ENCODE measurements around the gene TMEM165.

GRCh38 chr4:55445921-55446577 lies 50.3 kb downstream of the TMEM165 start:
- TF ChIP-seq, protein P1, sequence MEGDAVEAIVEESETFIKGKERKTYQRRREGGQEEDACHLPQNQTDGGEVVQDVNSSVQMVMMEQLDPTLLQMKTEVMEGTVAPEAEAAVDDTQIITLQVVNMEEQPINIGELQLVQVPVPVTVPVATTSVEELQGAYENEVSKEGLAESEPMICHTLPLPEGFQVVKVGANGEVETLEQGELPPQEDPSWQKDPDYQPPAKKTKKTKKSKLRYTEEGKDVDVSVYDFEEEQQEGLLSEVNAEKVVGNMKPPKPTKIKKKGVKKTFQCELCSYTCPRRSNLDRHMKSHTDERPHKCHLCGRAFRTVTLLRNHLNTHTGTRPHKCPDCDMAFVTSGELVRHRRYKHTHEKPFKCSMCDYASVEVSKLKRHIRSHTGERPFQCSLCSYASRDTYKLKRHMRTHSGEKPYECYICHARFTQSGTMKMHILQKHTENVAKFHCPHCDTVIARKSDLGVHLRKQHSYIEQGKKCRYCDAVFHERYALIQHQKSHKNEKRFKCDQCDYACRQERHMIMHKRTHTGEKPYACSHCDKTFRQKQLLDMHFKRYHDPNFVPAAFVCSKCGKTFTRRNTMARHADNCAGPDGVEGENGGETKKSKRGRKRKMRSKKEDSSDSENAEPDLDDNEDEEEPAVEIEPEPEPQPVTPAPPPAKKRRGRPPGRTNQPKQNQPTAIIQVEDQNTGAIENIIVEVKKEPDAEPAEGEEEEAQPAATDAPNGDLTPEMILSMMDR (IDR thresholded peaks at IDR 0.05), result no peak
- no peak for TF ChIP-seq POLR2A (IDR thresholded peaks at IDR 0.05)

Data from adrenal gland (tissue), 5 donors.